VCaP (cell line): ENCODE results near the gene CABP4.

Experiments used
- H3K27ac ChIP-seq: fragments of 450-650 bp; 2 replicates; pipeline ENCODE4 v1.5.1; 2017
- CTCF ChIP-seq: fragments of 450-650 bp; conservative IDR thresholded peaks from 2 replicates; pipeline ENCODE4 v1.5.1; 2017; ENCODE audit warnings: mild to moderate bottlenecking, moderate library complexity

The CABP4 gene

GRCh38 chr11:67486481-67487195, 31.5 kb downstream of the CABP4 start:
- TF ChIP-seq CTCF, result no peak
- H3K27ac ChIP-seq, result no peak overlapping the region

- H3K27ac ChIP-seq, result no peak overlapping the region
- no peak for TF ChIP-seq CTCF
Measured at GRCh38 chr11:67489203-67489884, 34.2 kb downstream of the CABP4 start.

GRCh38 chr11:67489885-67490726, 35.0 kb downstream of the CABP4 start:
- TF ChIP-seq CTCF, result no peak
- no peak overlapping the region for H3K27ac ChIP-seq

GRCh38 chr11:67490727-67491065, 35.5 kb downstream of the CABP4 start:
- no peak overlapping the region for H3K27ac ChIP-seq
- TF ChIP-seq CTCF, result no peak

- no peak overlapping the region for H3K27ac ChIP-seq
- no peak for TF ChIP-seq CTCF
Measured at GRCh38 chr11:67491276-67492068, 36.3 kb downstream of the CABP4 start.

GRCh38 chr11:67492069-67492727, 37.0 kb downstream of the CABP4 start:
- H3K27ac ChIP-seq, result no peak overlapping the region
- no peak for TF ChIP-seq CTCF
